ENCODE data around the gene UIMC1.

DNA sequence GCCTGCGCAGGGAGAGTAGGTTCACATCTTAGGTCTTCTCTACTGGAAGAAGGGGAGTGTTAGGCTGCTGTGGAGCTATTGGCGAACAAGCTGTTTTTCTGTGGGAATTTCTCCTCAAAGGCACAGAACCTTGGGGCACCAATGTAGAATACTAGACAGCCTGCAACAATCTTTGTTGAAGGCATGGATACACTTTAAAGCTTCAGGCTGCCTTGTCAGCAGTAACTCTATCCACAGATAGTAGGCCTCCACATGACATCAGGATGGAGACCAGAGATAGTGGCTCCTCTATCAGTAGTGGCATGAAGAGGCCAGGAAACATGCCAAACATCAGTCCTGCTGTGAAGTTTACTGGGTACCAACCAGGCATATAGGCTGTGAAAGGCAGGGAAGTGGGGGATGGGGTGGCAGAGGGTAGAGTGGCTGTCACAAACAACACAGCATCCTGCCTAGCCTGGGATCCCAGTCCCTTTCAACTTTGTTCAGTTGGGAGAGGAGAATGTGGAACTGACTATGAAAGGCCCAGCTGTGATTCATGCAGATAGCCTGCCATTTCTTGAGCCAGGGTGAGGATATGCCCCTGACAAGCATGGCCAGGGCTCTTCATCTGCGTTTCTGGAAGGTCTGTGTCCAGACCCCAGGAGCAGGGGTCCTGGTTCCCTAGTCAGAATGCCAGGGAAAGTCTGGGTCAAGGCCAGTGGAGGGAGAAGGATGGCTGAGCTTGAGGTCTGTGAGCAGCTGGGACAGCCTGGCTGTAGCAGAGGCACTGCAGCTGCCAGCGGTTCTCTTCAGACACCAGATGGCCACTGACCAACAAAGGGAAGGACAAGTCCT is 106.4 kb downstream of the UIMC1 start:
- TF ChIP-seq POLR2A (IDR thresholded peaks at IDR 0.05), result no peak
- TF ChIP-seq, protein P1, sequence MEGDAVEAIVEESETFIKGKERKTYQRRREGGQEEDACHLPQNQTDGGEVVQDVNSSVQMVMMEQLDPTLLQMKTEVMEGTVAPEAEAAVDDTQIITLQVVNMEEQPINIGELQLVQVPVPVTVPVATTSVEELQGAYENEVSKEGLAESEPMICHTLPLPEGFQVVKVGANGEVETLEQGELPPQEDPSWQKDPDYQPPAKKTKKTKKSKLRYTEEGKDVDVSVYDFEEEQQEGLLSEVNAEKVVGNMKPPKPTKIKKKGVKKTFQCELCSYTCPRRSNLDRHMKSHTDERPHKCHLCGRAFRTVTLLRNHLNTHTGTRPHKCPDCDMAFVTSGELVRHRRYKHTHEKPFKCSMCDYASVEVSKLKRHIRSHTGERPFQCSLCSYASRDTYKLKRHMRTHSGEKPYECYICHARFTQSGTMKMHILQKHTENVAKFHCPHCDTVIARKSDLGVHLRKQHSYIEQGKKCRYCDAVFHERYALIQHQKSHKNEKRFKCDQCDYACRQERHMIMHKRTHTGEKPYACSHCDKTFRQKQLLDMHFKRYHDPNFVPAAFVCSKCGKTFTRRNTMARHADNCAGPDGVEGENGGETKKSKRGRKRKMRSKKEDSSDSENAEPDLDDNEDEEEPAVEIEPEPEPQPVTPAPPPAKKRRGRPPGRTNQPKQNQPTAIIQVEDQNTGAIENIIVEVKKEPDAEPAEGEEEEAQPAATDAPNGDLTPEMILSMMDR (IDR thresholded peaks at IDR 0.05), result no peak
